Small intestine (tissue), 7 donors: Measurements from ENCODE around the gene VWA1. TPM values are rescaled to one million over a fixed set of nuclear protein-coding genes. Genes with fewer than 3 reads are reported as not detected.

ENCODE experiments used
- DNase-seq, 2 donors: peaks; one replicate each; pipeline versions ENCODE4 v3.0.0 to v3.0.0-alpha.2; 2013
- FAIRE-seq: peaks from 2 replicates; lab custom pipeline; 2012; peaks lifted over from hg19 to GRCh38; lab: Jason Lieb, UNC
- H3K27ac ChIP-seq, 3 donors: one replicate each; pipeline ENCODE4 v1.5.1; 2013; ENCODE audit warnings: low read length in 2 of 3, mild to moderate bottlenecking in 2 of 3, control low read depth in 1 of 3, inconsistent platforms in 1 of 3, low read depth in 1 of 3, moderate library complexity in 1 of 3
- H3K27me3 ChIP-seq, 3 donors: one replicate each; pipeline ENCODE4 v1.6.1; 2013; ENCODE audit warnings: low read length in 3 of 3, inconsistent platforms in 1 of 3; ENCODE audit not compliant: control insufficient read depth in 3 of 3, insufficient read depth in 3 of 3
- H3K36me3 ChIP-seq, 3 donors: one replicate each; pipeline ENCODE4 v1.6.1; 2013; ENCODE audit warnings: low read length in 3 of 3, inconsistent platforms in 1 of 3, low read depth in 1 of 3, mild to moderate bottlenecking in 1 of 3, moderate library complexity in 1 of 3; ENCODE audit not compliant: control insufficient read depth in 3 of 3, insufficient read depth in 2 of 3
- H3K4me1 ChIP-seq, 3 donors: one replicate each; pipeline ENCODE4 v1.6.1; 2013; ENCODE audit warnings: low read length in 2 of 3, inconsistent platforms in 1 of 3, low read depth in 1 of 3, mild to moderate bottlenecking in 1 of 3, moderate library complexity in 1 of 3; ENCODE audit not compliant: control insufficient read depth in 3 of 3, insufficient read depth in 2 of 3
- H3K4me3 ChIP-seq, 3 donors: one replicate each; pipeline ENCODE4 v1.5.1; 2013; ENCODE audit warnings: low read length in 3 of 3, control low read depth in 1 of 3, inconsistent platforms in 1 of 3, low read depth in 1 of 3, mild to moderate bottlenecking in 1 of 3, moderate library complexity in 1 of 3
- H3K9me3 ChIP-seq, 2 donors: one replicate each; pipeline ENCODE4 v1.6.1; 2013; ENCODE audit warnings: low read depth in 1 of 2, low read length in 1 of 2; ENCODE audit not compliant: control insufficient read depth in 2 of 2, insufficient read depth in 1 of 2
- WGBS, 3 donors: extraction: QIAGEN DNeasy Blood & Tissue Kit; methylation state at CpG; one replicate each; pipeline ENCODE4 v1.1.7; 2013; 5-methylcytosine and 5-hydroxymethylcytosine counted together
- polyA plus RNA-seq, 4 donors: library from polyadenylated mRNA; stranded (reverse) in 3 of 4; unstranded in 1 of 4; fragments of 200-250 nt in 3 of 4; fragments of 120-200 nt in 1 of 4; gene quantifications; one replicate each; pipeline versions ENCODE4 v1.2.1 to v1.2.3, GENCODE V29; 2013
- donor health status: healthy with polysubstance abuse.
- donor health status: control.
- donor health status: control.
- donor health status: Bipolar disorder and iron deficiency.
- donor health status: healthy.

Gene VWA1
- polyA plus RNA-seq, 4 donors = 0.67 to 122 (median 6.9) TPM

DNA sequence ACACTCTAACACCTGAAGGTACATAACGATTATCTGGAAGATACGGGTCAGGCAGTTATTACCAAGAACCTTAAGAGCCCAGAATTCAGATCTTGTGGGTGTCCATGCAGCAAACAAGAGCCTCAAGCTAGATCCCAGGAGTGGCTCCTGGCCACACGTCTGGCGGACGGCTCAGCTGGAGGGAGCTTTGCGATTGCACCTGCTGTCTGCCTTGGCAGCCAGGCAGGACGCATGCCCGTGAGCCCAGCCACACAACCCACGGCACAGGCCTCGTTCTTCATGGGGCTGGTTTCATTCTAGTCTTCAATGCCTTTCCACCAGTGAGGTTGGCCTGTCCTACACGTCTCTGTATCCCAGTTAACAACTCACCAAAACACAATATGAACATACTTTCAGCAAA lies 42.1 kb upstream of the VWA1 start:
- Histone ChIP-seq H3K36me3 (peaks cover 22 to 87% (median 31%) of the 10 kb centered on the region in 3 donors), H3K27me3 (no peaks in the 10 kb centered on the region), H3K9me3 (no peaks in the 10 kb centered on the region), H3K4me1 (peaks cover 0 to 9% (median 3%) of the 10 kb centered on the region in 3 donors), H3K27ac (no peak overlapping the region), H3K4me3 (no peak overlapping the region)
- DNase-seq (no peak), FAIRE-seq (no peak)
- 91 to 96% (median 92%) methylated on average over 11 of the region's 11 CpGs for WGBS, 3 donors

DNA sequence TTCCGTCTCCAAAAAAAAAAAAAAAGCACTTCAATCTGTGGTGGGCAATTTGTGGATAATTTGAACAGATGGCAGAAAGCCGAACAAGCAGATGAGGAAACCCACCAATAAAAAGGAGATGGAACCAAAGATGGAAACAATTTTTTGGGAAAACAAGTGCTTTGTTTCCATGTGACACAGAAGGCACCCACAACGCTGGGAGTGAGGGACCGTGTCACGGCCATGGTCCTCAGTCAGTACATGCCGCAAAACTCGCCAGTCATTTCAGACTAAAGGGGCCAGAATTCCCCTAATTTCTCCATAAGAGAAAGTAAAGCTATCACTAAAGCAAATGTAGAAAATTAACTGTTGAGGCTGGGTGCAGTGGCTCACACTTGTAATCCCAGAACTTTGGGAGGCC lies 41.4 kb upstream of the VWA1 start:
- WGBS, 3 donors = 95 to 97% (median 96%) methylated on average over 7 of the region's 7 CpGs
- no peak overlapping the region for H3K27ac ChIP-seq
- peaks cover 22 to 80% (median 30%) of the 10 kb centered on the region in 3 donors for H3K36me3 ChIP-seq
- H3K4me3 ChIP-seq = no peak overlapping the region
- FAIRE-seq (no peak), DNase-seq (no peak)
- H3K27me3 ChIP-seq = no peaks in the 10 kb centered on the region
- peaks cover 0 to 10% (median 3%) of the 10 kb centered on the region in 3 donors for H3K4me1 ChIP-seq
- no peaks in the 10 kb centered on the region for H3K9me3 ChIP-seq

DNA sequence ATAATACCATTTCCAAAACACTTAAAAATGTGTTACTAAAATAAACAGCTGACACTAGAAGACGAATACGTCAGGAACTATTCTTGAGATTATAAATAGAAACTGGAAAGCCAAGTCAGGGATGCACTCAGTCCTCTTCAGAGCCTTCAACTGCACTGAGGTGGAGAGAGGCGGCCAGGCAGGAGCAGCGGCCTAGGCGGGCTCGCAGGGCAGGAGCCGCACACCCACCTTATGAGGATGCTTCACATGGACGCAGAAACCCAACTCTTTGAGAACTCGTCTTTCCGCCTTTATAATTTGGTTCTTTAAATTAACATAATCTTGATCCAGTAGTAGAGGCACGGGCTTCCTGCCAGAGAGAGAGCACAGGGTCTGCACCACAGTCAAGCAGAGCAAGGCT lies 40.3 kb upstream of the VWA1 start:
- DNase-seq = no peak
- Histone ChIP-seq H3K27me3 (no peaks in the 10 kb centered on the region), H3K36me3 (peaks cover 17 to 71% (median 21%) of the 10 kb centered on the region in 3 donors), H3K27ac (no peak overlapping the region), H3K4me3 (no peak overlapping the region), H3K9me3 (no peaks in the 10 kb centered on the region), H3K4me1 (peaks cover 0 to 12% (median 3%) of the 10 kb centered on the region in 3 donors)
- no peak for FAIRE-seq
- 90 to 97% (median 94%) methylated on average over 11 of the region's 11 CpGs for WGBS, 3 donors

DNA sequence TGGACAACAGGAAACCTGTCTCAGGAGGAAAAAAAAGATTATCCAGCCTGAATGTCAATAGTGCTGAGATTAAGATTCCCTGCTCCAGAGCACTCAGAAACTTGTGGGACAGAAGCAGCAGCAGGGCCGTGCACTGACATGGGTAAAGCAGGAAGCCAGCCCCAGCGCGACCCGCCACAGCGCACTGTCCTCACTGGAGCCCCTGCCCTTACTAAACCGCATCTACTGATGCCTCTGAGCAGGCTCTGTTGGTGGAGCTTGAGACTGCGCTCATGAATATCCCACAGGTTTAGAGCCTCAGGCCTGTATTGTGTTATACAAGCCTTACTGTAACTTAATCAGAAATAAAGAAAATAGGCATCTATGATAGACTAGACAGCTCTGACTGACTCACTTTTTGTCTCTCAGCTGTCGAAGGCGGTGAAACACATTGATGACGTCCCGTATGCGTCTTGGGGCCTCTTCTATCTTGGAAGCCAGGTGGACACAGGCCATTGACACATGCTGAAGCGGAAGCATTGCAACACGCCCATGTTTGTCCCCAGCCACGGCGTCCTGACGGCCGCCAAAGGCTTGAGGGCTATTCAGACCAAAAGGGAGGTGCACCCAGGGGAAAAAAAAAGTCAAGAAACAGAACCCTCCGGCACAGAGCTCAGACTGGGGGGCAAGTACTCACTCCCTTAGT lies 37.5 kb upstream of the VWA1 start:
- WGBS, 3 donors = 41 to 48% (median 42%) methylated on average over 18 to 19 of the region's 19 CpGs
- peak; percentile 32 to 44 for DNase-seq
- peak overlapping the region in 2 of 3 donors; percentile 0 to 4 for H3K27ac ChIP-seq

DNA sequence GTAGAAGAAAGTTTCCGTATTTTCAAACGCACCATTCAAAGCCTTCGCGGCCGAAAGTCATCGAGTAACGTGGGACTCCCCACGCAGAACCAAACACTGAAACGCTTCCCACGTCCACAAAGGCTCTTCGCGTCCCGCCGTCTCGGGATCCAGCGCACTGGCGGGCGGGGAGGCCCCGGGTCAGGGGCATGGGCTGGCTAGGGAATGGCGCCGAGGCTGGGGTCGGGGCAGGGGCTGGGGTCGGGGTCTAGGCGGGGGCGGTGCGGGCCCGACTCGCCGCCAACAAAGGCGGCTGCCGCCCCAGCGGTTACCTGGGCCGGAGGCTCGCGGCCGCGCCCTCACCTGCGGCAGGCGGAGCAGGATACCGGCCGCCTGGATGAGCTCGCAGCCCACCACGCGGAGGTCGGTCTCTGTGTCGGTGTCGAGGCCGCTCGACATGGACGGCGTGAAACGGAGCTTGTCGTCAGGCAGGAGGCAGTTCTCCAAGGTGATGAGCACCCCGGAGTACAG lies 36.8 kb upstream of the VWA1 start:
- 0% methylated on average over 41 to 54 of the region's 54 CpGs for WGBS, 3 donors
- DNase-seq (peak in 1 of 2 donors; percentile 43), FAIRE-seq (no peak)
- Histone ChIP-seq H3K9me3 (no peaks in the 10 kb centered on the region), H3K36me3 (peaks cover 7 to 78% (median 11%) of the 10 kb centered on the region in 3 donors), H3K27ac (peak overlapping the region; percentile 54 to 86 (median 72)), H3K4me1 (peaks cover 0 to 25% (median 7%) of the 10 kb centered on the region in 3 donors), H3K4me3 (peak overlapping the region; percentile 82 to 99 (median 98)), H3K27me3 (no peaks in the 10 kb centered on the region)

More for the DNA sequence above, 37.5 kb upstream of the VWA1 start:
- H3K9me3 ChIP-seq = no peaks in the 10 kb centered on the region
- no peaks in the 10 kb centered on the region for H3K27me3 ChIP-seq
- peak overlapping the region; percentile 82 to 99 (median 98) for H3K4me3 ChIP-seq
- peaks cover 11 to 79% (median 13%) of the 10 kb centered on the region in 3 donors for H3K36me3 ChIP-seq
- no peak for FAIRE-seq
- H3K4me1 ChIP-seq = peaks cover 0 to 25% (median 7%) of the 10 kb centered on the region in 3 donors

DNA sequence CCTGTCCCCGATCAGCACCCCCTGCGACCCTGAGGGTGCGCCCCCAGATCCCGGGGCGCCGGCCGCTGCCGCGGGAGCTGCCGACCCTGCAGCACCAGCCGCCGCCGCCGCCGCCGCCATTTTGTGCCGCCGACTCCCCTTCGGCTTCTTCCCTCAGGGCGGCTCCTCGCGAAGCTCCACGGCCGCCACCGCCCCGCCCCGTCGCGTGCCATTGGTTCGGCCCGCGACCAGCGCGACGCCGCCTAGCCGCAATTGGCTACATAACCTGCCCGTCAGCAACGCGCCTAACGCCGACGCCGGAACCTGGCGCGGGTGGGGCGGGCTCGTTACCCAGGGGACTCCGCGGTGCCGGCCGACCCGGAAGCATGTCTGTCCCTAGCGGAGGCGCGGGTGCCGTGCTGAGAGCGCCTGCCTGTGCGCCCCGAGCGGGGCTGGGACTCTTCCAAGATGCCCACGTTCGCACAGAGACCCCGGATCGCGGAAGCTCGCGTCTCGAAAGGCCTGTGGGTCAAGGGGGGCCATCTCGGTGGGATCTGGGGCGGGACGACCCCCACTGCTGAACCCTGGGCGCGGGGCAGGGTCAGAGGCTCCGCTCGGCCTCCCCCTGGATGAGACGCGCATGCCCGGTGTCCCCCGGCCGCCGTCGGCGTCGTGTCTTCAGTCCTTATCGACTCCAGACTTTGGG lies 36.2 kb upstream of the VWA1 start, which contains the start of gene CCNL2:
TSS of gene CCNL2 (minus strand) at position 149 of the 685 bp plus-strand sequence. CDS start at position 120, 29 bp downstream.
- 0 to 1% (median 0%) methylated on average over 61 to 86 of the region's 86 CpGs for WGBS, 3 donors
- FAIRE-seq = no peak
- Histone ChIP-seq H3K9me3 (no peaks in the 10 kb centered on the region), H3K4me1 (peaks cover 0 to 25% (median 7%) of the 10 kb centered on the region in 3 donors), H3K4me3 (peak within 1 kb of the TSS; percentile 82 to 99 (median 98)), H3K27me3 (no peaks in the 10 kb centered on the region), H3K36me3 (peaks cover 9 to 78% (median 11%) of the 10 kb centered on the region in 3 donors), H3K27ac (peak within 1 kb of the TSS; percentile 71 to 90 (median 75))
- DNase-seq = peak; percentile 98 to 100

DNA sequence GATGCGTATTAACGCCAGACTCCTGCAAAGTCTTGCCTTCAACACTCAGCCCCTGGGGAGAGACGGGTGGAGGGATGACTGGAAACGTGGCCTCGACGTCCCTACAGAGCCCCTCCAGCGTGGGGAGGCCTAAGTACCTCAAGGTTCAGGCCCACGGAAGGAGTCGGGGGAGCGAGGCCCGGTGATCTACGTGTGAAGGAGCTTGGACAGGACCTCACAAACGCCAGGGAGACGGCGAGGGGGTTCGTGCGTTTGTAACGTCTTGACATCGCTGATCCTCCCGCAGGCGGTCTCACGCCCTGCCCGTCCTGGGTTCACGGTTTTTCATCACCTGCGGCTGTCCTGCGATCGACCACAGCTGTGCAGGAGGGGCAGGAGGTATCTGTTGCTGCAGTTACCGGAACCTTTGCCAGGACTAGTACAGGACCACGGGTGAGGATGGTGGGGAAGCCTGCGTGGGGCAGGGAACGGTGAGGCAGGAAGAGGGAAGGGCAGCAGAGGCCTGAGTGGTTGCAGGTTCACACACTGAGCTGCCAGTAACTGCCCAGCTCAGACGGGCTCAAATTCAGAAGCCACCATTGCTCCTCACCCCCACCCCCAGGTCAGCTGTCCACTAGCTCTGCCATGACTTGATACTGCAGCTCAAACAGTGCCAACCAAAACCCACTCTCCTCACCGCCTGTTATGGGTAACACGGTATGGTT lies 35.5 kb upstream of the VWA1 start:
- FAIRE-seq (no peak), DNase-seq (peak; percentile 13)
- Histone ChIP-seq H3K27me3 (no peaks in the 10 kb centered on the region), H3K4me1 (peaks cover 0 to 25% (median 7%) of the 10 kb centered on the region in 3 donors), H3K27ac (peak overlapping the region; percentile 71 to 90 (median 75)), H3K36me3 (peaks cover 9 to 79% (median 9%) of the 10 kb centered on the region in 3 donors), H3K4me3 (peak overlapping the region; percentile 82 to 99 (median 89)), H3K9me3 (no peaks in the 10 kb centered on the region)
- WGBS, 3 donors = 3 to 5% (median 4%) methylated on average over 34 of the region's 34 CpGs
